B cell (primary cell): ENCODE data around the gene ZFP62.

Source experiments
- CTCF ChIP-seq: fragments of 200-600 bp; IDR thresholded peaks from one replicate; pipeline ENCODE4 v1.8.0; 2022; ENCODE audit warnings: antibody characterized with exemption, mild to moderate bottlenecking
- EZH2 ChIP-seq: IDR thresholded peaks from 2 replicates; pipeline ENCODE4 v1.6.1; 2012; ENCODE audit warnings: borderline replicate concordance, low read depth, mild to moderate bottlenecking, moderate library complexity, low read length; ENCODE audit not compliant: insufficient read depth, poor library complexity, severe bottlenecking

- TF ChIP-seq CTCF (no peak), EZH2 (no peak)
Observed at GRCh38 chr5:180866985-180867384, 5.9 kb upstream of the ZFP62 start.
